Neural progenitor cell (in vitro differentiated cells): ENCODE measurements around the gene FNTB. TPM values are rescaled to one million over a fixed set of nuclear protein-coding genes. Genes with fewer than 3 reads are reported as not detected.

Source experiments
- DNase-seq: peaks from one replicate; pipeline ENCODE4 v3.0.0-alpha.2; 2016; ENCODE audit warnings: low spot score
- H2AFZ ChIP-seq: fragments of 200-600 bp; sonication (generic); replicated peaks from 2 replicates; pipeline ENCODE4 v1.6.1; 2016; ENCODE audit warnings: antibody characterized with exemption
- H3F3A ChIP-seq: fragments of 200-600 bp; sonication (generic); 2 replicates; pipeline ENCODE4 v1.6.1; 2016; ENCODE audit warnings: antibody characterized with exemption, low read depth
- H3K27ac ChIP-seq: fragments of 200-600 bp; sonication (generic); 2 replicates; pipeline ENCODE4 v1.5.1; 2016; ENCODE audit warnings: mild to moderate bottlenecking
- H3K27me3 ChIP-seq: fragments of 200-600 bp; sonication (generic); 2 replicates; pipeline ENCODE4 v1.6.1; 2016; ENCODE audit warnings: mild to moderate bottlenecking, moderate library complexity
- H3K36me3 ChIP-seq: fragments of 200-600 bp; sonication (generic); 2 replicates; pipeline ENCODE4 v1.5.1; 2016
- H3K4me1 ChIP-seq: fragments of 200-600 bp; sonication (generic); 2 replicates; pipeline ENCODE4 v1.6.1; 2016; ENCODE audit warnings: mixed run types
- H3K4me2 ChIP-seq: fragments of 200-600 bp; sonication (generic); 2 replicates; pipeline ENCODE4 v1.6.1; 2016
- H3K4me3 ChIP-seq: fragments of 200-600 bp; sonication (generic); 2 replicates; pipeline ENCODE4 v1.5.1; 2016
- H3K79me2 ChIP-seq: fragments of 200-600 bp; sonication (generic); 2 replicates; pipeline ENCODE4 v1.6.1; 2016; ENCODE audit warnings: low read depth
- H3K9ac ChIP-seq: fragments of 200-600 bp; sonication (generic); 2 replicates; pipeline ENCODE4 v1.6.1; 2016
- H3K9me3 ChIP-seq: fragments of 200-600 bp; sonication (generic); 2 replicates; pipeline ENCODE4 v1.5.1; 2016; ENCODE audit warnings: low read depth
- H4K20me1 ChIP-seq: fragments of 200-600 bp; sonication (generic); 2 replicates; pipeline ENCODE4 v1.6.1; 2016; ENCODE audit warnings: low read depth
- H3K27ac Mint-ChIP-seq: 3 replicates; pipeline ENCODE4 v1.8.0; 2021; ENCODE audit warnings: mixed read lengths
- H3K27me3 Mint-ChIP-seq: 2 replicates; pipeline ENCODE4 v1.8.0; 2022; ENCODE audit warnings: low read depth, mild to moderate bottlenecking, inconsistent platforms, moderate library complexity, mixed read lengths; ENCODE audit not compliant: insufficient read depth
- H3K36me3 Mint-ChIP-seq: 3 replicates; pipeline ENCODE4 v1.8.0; 2021; ENCODE audit warnings: mixed read lengths
- H3K4me1 Mint-ChIP-seq: 3 replicates; pipeline ENCODE4 v1.8.0; 2021; ENCODE audit warnings: mixed read lengths
- H3K4me3 Mint-ChIP-seq: 3 replicates; pipeline ENCODE4 v1.8.0; 2021; ENCODE audit warnings: mild to moderate bottlenecking, moderate library complexity, mixed read lengths
- H3K9me3 Mint-ChIP-seq: 3 replicates; pipeline ENCODE4 v1.8.0; 2020; ENCODE audit warnings: mixed read lengths
- EZH2 ChIP-seq: fragments of 200-600 bp; sonication (generic); IDR thresholded peaks from 2 replicates; pipeline ENCODE4 v1.6.1; 2017; ENCODE audit warnings: antibody characterized with exemption, mild to moderate bottlenecking, moderate library complexity
- EZH2phosphoT487 ChIP-seq: fragments of 200-600 bp; sonication (generic); IDR thresholded peaks from 2 replicates; pipeline ENCODE4 v1.6.1; 2017; ENCODE audit warnings: antibody characterized with exemption
- total RNA-seq: library from RNA; depleted of rRNA; stranded (reverse); fragments of >200 nt; gene quantifications from 2 replicates; pipeline ENCODE4 v1.2.3, GENCODE V29; 2015; ENCODE audit warnings: low replicate concordance
- TF ChIP-seq, protein P1 (sequence below): fragments of 200-600 bp; sonication (generic); IDR thresholded peaks from 2 replicates; pipeline ENCODE4 v1.5.1; 2017; ENCODE audit warnings: antibody characterized with exemption, mild to moderate bottlenecking

Gene FNTB
- total RNA-seq, 1 donor from 2014 or later, result 8.0 TPM

DNA sequence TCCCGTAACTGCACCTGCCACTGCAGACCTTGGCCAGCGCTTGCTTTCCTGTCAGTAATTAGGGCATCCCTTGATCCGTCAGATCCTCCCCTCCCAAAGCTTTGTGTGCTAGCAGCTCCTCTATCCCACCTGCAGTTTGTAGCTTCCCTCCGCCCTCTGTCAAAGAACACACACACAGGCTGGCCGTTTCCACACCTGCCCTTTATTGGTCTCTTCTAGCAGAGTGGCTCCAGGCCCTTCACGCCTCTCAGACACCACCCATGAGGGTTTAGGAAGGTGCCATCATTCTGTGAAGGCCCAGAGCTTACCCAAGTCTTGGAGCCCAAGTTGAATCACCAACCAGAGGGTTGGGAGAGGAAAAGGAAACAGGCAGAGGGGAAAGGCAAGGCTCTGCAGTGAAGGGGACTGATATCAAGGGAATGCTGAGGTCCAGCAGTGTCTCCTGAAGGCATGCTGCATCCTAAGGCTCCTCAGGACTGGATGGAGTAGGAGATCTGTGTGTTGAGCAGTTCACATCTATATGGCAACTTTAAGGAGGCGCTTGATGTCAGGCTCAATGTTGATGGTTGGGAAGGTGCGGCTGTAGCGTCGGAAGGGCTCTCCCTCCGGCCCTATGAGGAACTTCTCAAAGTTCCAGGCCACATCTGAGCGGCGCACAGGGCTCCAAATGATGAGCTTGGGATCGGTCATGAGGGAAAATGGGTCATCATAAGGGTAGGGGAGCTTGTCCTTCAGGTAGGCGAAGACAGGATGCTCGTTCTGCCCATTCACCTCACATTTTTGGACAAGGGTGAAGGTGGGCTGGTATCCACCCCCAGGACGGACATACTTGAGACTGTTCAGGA is 47.5 kb upstream of the FNTB start:
- H3K27me3 ChIP-seq, result no peaks in the 10 kb centered on the region
- peaks cover 10% of the 10 kb centered on the region for H4K20me1 ChIP-seq
- no peak overlapping the region for H3K27ac ChIP-seq
- H3K79me2 ChIP-seq, result no peaks in the 10 kb centered on the region
- no peak overlapping the region for H3K4me2 ChIP-seq
- Mint-ChIP-seq H3K27me3 (peaks cover 5% of the 10 kb centered on the region), H3K4me1 (no peaks in the 10 kb centered on the region), H3K4me3 (no peak overlapping the region), H3K9me3 (no peaks in the 10 kb centered on the region), H3K27ac (peak overlapping the region; percentile 57), H3K36me3 (peaks cover 10% of the 10 kb centered on the region)
- TF ChIP-seq EZH2, result no peak
- H3K9me3 ChIP-seq, result no peaks in the 10 kb centered on the region
- H2AFZ ChIP-seq, result no peak overlapping the region
- no peak for DNase-seq
- no peak overlapping the region for H3K9ac ChIP-seq
- H3K36me3 ChIP-seq, result no peaks in the 10 kb centered on the region
- no peak overlapping the region for H3K4me3 ChIP-seq
- H3K4me1 ChIP-seq, result no peaks in the 10 kb centered on the region
- H3F3A ChIP-seq, result no peaks in the 10 kb centered on the region

GRCh38 chr14:64939817-64940190 is 46.9 kb upstream of the FNTB start:
- Histone ChIP-seq H2AFZ (no peak overlapping the region), H3K27ac (no peak overlapping the region), H3K36me3 (no peaks in the 10 kb centered on the region), H3F3A (no peaks in the 10 kb centered on the region), H3K4me2 (no peak overlapping the region), H3K4me3 (no peak overlapping the region), H3K9ac (no peak overlapping the region), H4K20me1 (peaks cover 10% of the 10 kb centered on the region), H3K9me3 (no peaks in the 10 kb centered on the region), H3K27me3 (no peaks in the 10 kb centered on the region), H3K4me1 (no peaks in the 10 kb centered on the region), H3K79me2 (no peaks in the 10 kb centered on the region)
- no peak for DNase-seq
- Mint-ChIP-seq H3K36me3 (peaks cover 10% of the 10 kb centered on the region), H3K27ac (peak overlapping the region; percentile 57), H3K9me3 (no peaks in the 10 kb centered on the region), H3K4me1 (no peaks in the 10 kb centered on the region), H3K27me3 (peaks cover 5% of the 10 kb centered on the region), H3K4me3 (no peak overlapping the region)
- TF ChIP-seq EZH2 (no peak), EZH2phosphoT487 (no peak)
- TF ChIP-seq, protein P1, sequence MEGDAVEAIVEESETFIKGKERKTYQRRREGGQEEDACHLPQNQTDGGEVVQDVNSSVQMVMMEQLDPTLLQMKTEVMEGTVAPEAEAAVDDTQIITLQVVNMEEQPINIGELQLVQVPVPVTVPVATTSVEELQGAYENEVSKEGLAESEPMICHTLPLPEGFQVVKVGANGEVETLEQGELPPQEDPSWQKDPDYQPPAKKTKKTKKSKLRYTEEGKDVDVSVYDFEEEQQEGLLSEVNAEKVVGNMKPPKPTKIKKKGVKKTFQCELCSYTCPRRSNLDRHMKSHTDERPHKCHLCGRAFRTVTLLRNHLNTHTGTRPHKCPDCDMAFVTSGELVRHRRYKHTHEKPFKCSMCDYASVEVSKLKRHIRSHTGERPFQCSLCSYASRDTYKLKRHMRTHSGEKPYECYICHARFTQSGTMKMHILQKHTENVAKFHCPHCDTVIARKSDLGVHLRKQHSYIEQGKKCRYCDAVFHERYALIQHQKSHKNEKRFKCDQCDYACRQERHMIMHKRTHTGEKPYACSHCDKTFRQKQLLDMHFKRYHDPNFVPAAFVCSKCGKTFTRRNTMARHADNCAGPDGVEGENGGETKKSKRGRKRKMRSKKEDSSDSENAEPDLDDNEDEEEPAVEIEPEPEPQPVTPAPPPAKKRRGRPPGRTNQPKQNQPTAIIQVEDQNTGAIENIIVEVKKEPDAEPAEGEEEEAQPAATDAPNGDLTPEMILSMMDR, result no peak

GRCh38 chr14:64940336-64940910 is 46.3 kb upstream of the FNTB start:
- H3K27me3 Mint-ChIP-seq, result peaks cover 5% of the 10 kb centered on the region
- no peak overlapping the region for H3K27ac Mint-ChIP-seq
- no peak overlapping the region for H3K9ac ChIP-seq
- no peaks in the 10 kb centered on the region for H3K9me3 ChIP-seq
- TF ChIP-seq, protein P1, result no peak
- TF ChIP-seq EZH2phosphoT487 (no peak), EZH2 (no peak)
- no peak overlapping the region for H3K4me3 ChIP-seq
- DNase-seq, result no peak
- peaks cover 10% of the 10 kb centered on the region for H3K36me3 Mint-ChIP-seq
- no peak overlapping the region for H3K4me3 Mint-ChIP-seq
- no peaks in the 10 kb centered on the region for H3K4me1 ChIP-seq
- H3K4me2 ChIP-seq, result no peak overlapping the region
- no peaks in the 10 kb centered on the region for H3F3A ChIP-seq
- H3K4me1 Mint-ChIP-seq, result no peaks in the 10 kb centered on the region
- no peaks in the 10 kb centered on the region for H3K36me3 ChIP-seq
- no peak overlapping the region for H3K27ac ChIP-seq
- no peaks in the 10 kb centered on the region for H3K9me3 Mint-ChIP-seq
- H2AFZ ChIP-seq, result no peak overlapping the region
- H4K20me1 ChIP-seq, result peaks cover 10% of the 10 kb centered on the region
- no peaks in the 10 kb centered on the region for H3K79me2 ChIP-seq
- H3K27me3 ChIP-seq, result no peaks in the 10 kb centered on the region
